AG04450 (cell line): Measurements from ENCODE around the gene TMEFF2. TPM values are rescaled to one million over a fixed set of nuclear protein-coding genes. Genes with fewer than 3 reads are reported as not detected.

Experiments
- CTCF ChIA-PET: fragments of 300-600, 350-600 bp; formaldehyde crosslinking; extraction: SDS; loops from one replicate; lab custom pipeline; 2022; ENCODE audit warnings: antibody characterized with exemption, inconsistent platforms; lab: Charles Lee
- POLR2A ChIA-PET: fragments of 350-600 bp; formaldehyde crosslinking; extraction: SDS; loops from one replicate; lab custom pipeline; 2021; ENCODE audit warnings: antibody characterized with exemption, inconsistent platforms; lab: Yijun Ruan, JAX
- DNase-seq: peaks from one replicate; pipeline ENCODE4 v3.0.0-alpha.2; 2011; ENCODE audit warnings: low read depth, low spot score
- H3K27ac ChIP-seq: one replicate; pipeline ENCODE4 v1.5.1; 2012; ENCODE audit warnings: low read depth, low read length, control low read depth
- H3K27me3 ChIP-seq: one replicate; pipeline ENCODE4 v1.6.0; 2012; ENCODE audit warnings: low read length; ENCODE audit not compliant: control insufficient read depth, insufficient read depth
- H3K4me3 ChIP-seq: 2 replicates; pipeline ENCODE4 v1.5.1; 2011; ENCODE audit warnings: mild to moderate bottlenecking, low read depth, low read length, control low read depth
- H3K9me3 ChIP-seq: 2 replicates; pipeline ENCODE4 v1.5.1; 2012; ENCODE audit warnings: low read length; ENCODE audit not compliant: control insufficient read depth, insufficient read depth
- CTCF ChIP-seq: IDR thresholded peaks from 2 replicates; pipeline ENCODE4 v1.5.1; 2011; ENCODE audit warnings: low read depth, low read length, control low read depth, inconsistent platforms
- polyA plus RNA-seq: library from polyadenylated mRNA; depleted of rRNA; stranded (reverse); fragments of >200 nt; gene quantifications from 2 replicates; pipeline ENCODE4 v1.2.3, GENCODE V29; 2011

Gene TMEFF2
- polyA plus RNA-seq, 1 experiment, result 4.1 TPM

GRCh38 chr2:191930205-191930604, 264.5 kb downstream of the TMEFF2 start:
- Histone ChIP-seq H3K4me3 (no peak overlapping the region), H3K9me3 (no peaks in the 10 kb centered on the region), H3K27ac (no peak overlapping the region), H3K27me3 (no peaks in the 10 kb centered on the region)
- DNase-seq, result no peak
- CTCF ChIA-PET, result no interaction called here
- POLR2A ChIA-PET, result interaction anchor here (0.7 kb wide), 1 partner anchor 98 kb away, joined by 7 read pairs; no protein-coding TSS in a partner anchor
- no peak for TF ChIP-seq CTCF

GRCh38 chr2:191929288-191929687, 265.4 kb downstream of the TMEFF2 start:
- H3K9me3 ChIP-seq, result no peaks in the 10 kb centered on the region
- no peak for DNase-seq
- no peak overlapping the region for H3K27ac ChIP-seq
- TF ChIP-seq CTCF, result no peak
- H3K4me3 ChIP-seq, result no peak overlapping the region
- CTCF ChIA-PET, result no interaction called here
- no peaks in the 10 kb centered on the region for H3K27me3 ChIP-seq
- POLR2A ChIA-PET, result no interaction called here

GRCh38 chr2:191927991-191928390, 266.7 kb downstream of the TMEFF2 start:
- H3K9me3 ChIP-seq, result no peaks in the 10 kb centered on the region
- H3K27ac ChIP-seq, result no peak overlapping the region
- ChIA-PET POLR2A (no interaction called here), CTCF (interaction anchor here (0.8 kb wide), 1 partner anchor 57 kb away, joined by 3 read pairs; no protein-coding TSS in a partner anchor)
- no peak for TF ChIP-seq CTCF
- no peak for DNase-seq
- H3K4me3 ChIP-seq, result no peak overlapping the region
- no peaks in the 10 kb centered on the region for H3K27me3 ChIP-seq

DNA sequence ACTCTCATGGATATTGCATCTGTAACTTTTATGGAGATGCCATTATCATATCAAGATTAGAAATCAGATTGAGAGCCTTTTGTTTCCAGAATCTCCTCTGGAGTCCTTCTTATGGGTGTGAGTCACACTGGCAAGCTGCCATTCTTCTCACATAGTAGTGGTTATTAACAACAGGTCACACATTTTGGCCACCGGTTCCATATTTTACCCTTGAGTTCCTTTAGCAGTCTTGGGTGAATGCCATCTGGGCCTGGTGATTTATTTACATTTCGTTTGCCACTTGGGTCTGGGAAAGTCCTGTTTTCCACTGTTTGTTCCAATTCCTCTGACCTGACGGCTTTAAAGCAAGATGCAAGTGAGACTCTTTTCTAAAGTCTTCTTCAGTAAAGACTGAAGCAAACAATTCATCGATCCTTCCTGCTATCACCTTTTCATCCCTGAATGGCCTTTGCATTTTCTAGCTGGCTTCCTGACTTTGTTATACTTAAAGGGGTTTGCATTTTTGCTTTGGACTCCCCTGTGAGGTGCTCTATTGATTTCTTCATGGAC, 267.3 kb downstream of the TMEFF2 start:
- no peak for DNase-seq
- TF ChIP-seq CTCF, result no peak
- ChIA-PET POLR2A (no interaction called here), CTCF (interaction anchor here (0.8 to 1.0 kb wide), 2 partner anchors 57 kb away, joined by 3 read pairs; no protein-coding TSS in a partner anchor)
- Histone ChIP-seq H3K9me3 (no peaks in the 10 kb centered on the region), H3K27me3 (no peaks in the 10 kb centered on the region), H3K4me3 (no peak overlapping the region), H3K27ac (no peak overlapping the region)

DNA sequence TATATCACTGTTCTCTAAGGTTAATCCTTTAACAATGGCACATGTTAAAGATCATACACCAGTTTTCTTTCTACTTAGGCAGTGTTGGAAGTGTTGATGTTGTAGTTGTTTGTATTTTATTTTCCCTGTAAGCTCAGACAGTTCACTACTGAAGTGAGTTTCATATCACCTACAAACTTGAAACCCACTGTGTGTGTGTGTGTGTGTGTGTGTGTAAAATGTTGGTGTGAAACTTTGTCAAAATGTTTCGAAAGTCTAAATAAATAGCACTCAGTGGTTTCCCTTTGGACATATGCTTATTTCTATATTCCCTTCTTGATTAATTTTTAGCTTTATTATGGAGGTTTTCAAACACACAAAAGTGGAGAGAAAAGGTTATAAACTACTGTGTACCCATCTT, 268.1 kb downstream of the TMEFF2 start:
- peaks cover 2% of the 10 kb centered on the region; the same call in 1 of the 2 replicates for H3K9me3 ChIP-seq
- no peak for TF ChIP-seq CTCF
- no peak overlapping the region for H3K4me3 ChIP-seq
- no peaks in the 10 kb centered on the region for H3K27me3 ChIP-seq
- ChIA-PET POLR2A (no interaction called here), CTCF (interaction anchor here (0.8 to 1.0 kb wide), 2 partner anchors 56 to 235 kb away, joined by 3 read pairs; no protein-coding TSS in a partner anchor)
- no peak for DNase-seq
- no peak overlapping the region for H3K27ac ChIP-seq
